Progenitor cell of endocrine pancreas (in vitro differentiated cells): ENCODE results near the gene EBF3. TPM values are rescaled to one million over a fixed set of nuclear protein-coding genes. Genes with fewer than 3 reads are reported as not detected.

ENCODE experiments used
- DNase-seq: peaks from one replicate; pipeline ENCODE4 v3.0.0; 2021; ENCODE audit warnings: low spot score; ENCODE audit not compliant: unreplicated experiment
- H3K27ac Mint-ChIP-seq: 2 replicates; pipeline ENCODE4 v1.8.0; 2021; ENCODE audit warnings: mild to moderate bottlenecking, moderate library complexity, mixed read lengths
- H3K27me3 Mint-ChIP-seq: 2 replicates; pipeline ENCODE4 v1.8.0; 2021; ENCODE audit warnings: mixed read lengths
- H3K36me3 Mint-ChIP-seq: 2 replicates; pipeline ENCODE4 v1.8.0; 2022; ENCODE audit warnings: mixed read lengths; ENCODE audit not compliant: insufficient read depth
- H3K4me1 Mint-ChIP-seq: 2 replicates; pipeline ENCODE4 v1.8.0; 2021; ENCODE audit warnings: low read depth, mixed read lengths
- H3K4me3 Mint-ChIP-seq: 2 replicates; pipeline ENCODE4 v1.8.0; 2021; ENCODE audit warnings: low read depth, mild to moderate bottlenecking, moderate library complexity, mixed read lengths
- H3K9me3 Mint-ChIP-seq: 2 replicates; pipeline ENCODE4 v1.8.0; 2021; ENCODE audit warnings: low read depth, mixed read lengths
- CTCF ChIP-seq: fragments of 200-600 bp; sonication (generic); IDR thresholded peaks from one replicate; pipeline ENCODE4 v1.5.0; 2021; ENCODE audit warnings: antibody characterized with exemption, mild to moderate bottlenecking; ENCODE audit not compliant: unreplicated experiment
- total RNA-seq: library from RNA; stranded (reverse); gene quantifications from 2 replicates; pipeline ENCODE4 v1.2.1, GENCODE V29; 2021

EBF3 gene
- total RNA-seq, 1 donor from 2014 or later = 0.19 TPM

GRCh38 chr10:129887381-129887905 is 76.6 kb downstream of the EBF3 start:
- H3K4me1 Mint-ChIP-seq = peaks cover 43% of the 10 kb centered on the region
- no peak overlapping the region for H3K4me3 Mint-ChIP-seq
- peak overlapping the region; percentile 39 for H3K27ac Mint-ChIP-seq
- peaks cover 75% of the 10 kb centered on the region for H3K27me3 Mint-ChIP-seq
- TF ChIP-seq CTCF = no peak
- H3K9me3 Mint-ChIP-seq = no peaks in the 10 kb centered on the region
- DNase-seq = no peak
- H3K36me3 Mint-ChIP-seq = no peaks in the 10 kb centered on the region

GRCh38 chr10:129886263-129886662 is 77.8 kb downstream of the EBF3 start:
- DNase-seq = no peak
- H3K4me3 Mint-ChIP-seq = no peak overlapping the region
- no peak overlapping the region for H3K27ac Mint-ChIP-seq
- H3K36me3 Mint-ChIP-seq = no peaks in the 10 kb centered on the region
- no peak for TF ChIP-seq CTCF
- peaks cover 79% of the 10 kb centered on the region for H3K27me3 Mint-ChIP-seq
- H3K4me1 Mint-ChIP-seq = peaks cover 39% of the 10 kb centered on the region
- no peaks in the 10 kb centered on the region for H3K9me3 Mint-ChIP-seq

GRCh38 chr10:129885526-129885925 is 78.5 kb downstream of the EBF3 start:
- peaks cover 39% of the 10 kb centered on the region for H3K4me1 Mint-ChIP-seq
- no peak for TF ChIP-seq CTCF
- DNase-seq = no peak
- no peak overlapping the region for H3K27ac Mint-ChIP-seq
- no peaks in the 10 kb centered on the region for H3K9me3 Mint-ChIP-seq
- no peaks in the 10 kb centered on the region for H3K36me3 Mint-ChIP-seq
- peaks cover 79% of the 10 kb centered on the region for H3K27me3 Mint-ChIP-seq
- H3K4me3 Mint-ChIP-seq = no peak overlapping the region

GRCh38 chr10:129884398-129885078 is 79.5 kb downstream of the EBF3 start:
- H3K4me1 Mint-ChIP-seq = peaks cover 39% of the 10 kb centered on the region
- no peak overlapping the region for H3K27ac Mint-ChIP-seq
- H3K4me3 Mint-ChIP-seq = no peak overlapping the region
- H3K27me3 Mint-ChIP-seq = peaks cover 80% of the 10 kb centered on the region
- H3K36me3 Mint-ChIP-seq = no peaks in the 10 kb centered on the region
- no peak for DNase-seq
- no peaks in the 10 kb centered on the region for H3K9me3 Mint-ChIP-seq
- TF ChIP-seq CTCF = no peak

- TF ChIP-seq CTCF = no peak
- no peaks in the 10 kb centered on the region for H3K9me3 Mint-ChIP-seq
- H3K4me3 Mint-ChIP-seq = no peak overlapping the region
- H3K27ac Mint-ChIP-seq = no peak overlapping the region
- peaks cover 36% of the 10 kb centered on the region for H3K4me1 Mint-ChIP-seq
- no peaks in the 10 kb centered on the region for H3K36me3 Mint-ChIP-seq
- DNase-seq = peak; percentile 51
- H3K27me3 Mint-ChIP-seq = peaks cover 83% of the 10 kb centered on the region
These were observed 80.3 kb downstream of the EBF3 start for GRCh38 chr10:129883626-129884397.
